Measurements from ENCODE around the gene SDHB.

SDHB gene

GRCh38 chr1:17089506-17089905 is 35.7 kb upstream of the SDHB start:
- no peak for ATAC-seq (replicated peaks; ENCODE audit: extremely low read depth, poor library complexity, severe bottlenecking)
- no peak for DNase-seq (ENCODE audit: low spot score in 2 of 2)
- H3K9me3 Mint-ChIP-seq, result no peaks in the 10 kb centered on the region
- no peak overlapping the region for H3K4me3 Mint-ChIP-seq
- no peak overlapping the region for H3K27ac Mint-ChIP-seq (ENCODE audit: low read depth)
- no peaks in the 10 kb centered on the region for H3K4me1 Mint-ChIP-seq
- peaks cover 31% of the 10 kb centered on the region for H3K27me3 Mint-ChIP-seq
- no peaks in the 10 kb centered on the region for H3K36me3 Mint-ChIP-seq (ENCODE audit: insufficient read depth)

- DNase-seq (ENCODE audit: low spot score in 2 of 2) (no peak), ATAC-seq (replicated peaks; ENCODE audit: extremely low read depth, poor library complexity, severe bottlenecking) (no peak)
- Mint-ChIP-seq H3K27me3 (peaks cover 40% of the 10 kb centered on the region), H3K4me1 (no peaks in the 10 kb centered on the region), H3K27ac (ENCODE audit: low read depth) (no peak overlapping the region), H3K36me3 (ENCODE audit: insufficient read depth) (no peaks in the 10 kb centered on the region), H3K4me3 (no peak overlapping the region), H3K9me3 (no peaks in the 10 kb centered on the region)
Measured at GRCh38 chr1:17086751-17087150, 32.9 kb upstream of the SDHB start.

- ATAC-seq (replicated peaks; ENCODE audit: extremely low read depth, poor library complexity, severe bottlenecking) (no peak), DNase-seq (ENCODE audit: low spot score in 2 of 2) (no peak)
- Mint-ChIP-seq H3K27me3 (peaks cover 32% of the 10 kb centered on the region), H3K4me1 (no peaks in the 10 kb centered on the region), H3K36me3 (ENCODE audit: insufficient read depth) (no peaks in the 10 kb centered on the region), H3K9me3 (no peaks in the 10 kb centered on the region), H3K27ac (ENCODE audit: low read depth) (no peak overlapping the region), H3K4me3 (no peak overlapping the region)
Measured at GRCh38 chr1:17084787-17085186, 31.0 kb upstream of the SDHB start.

- ATAC-seq (replicated peaks; ENCODE audit: extremely low read depth, poor library complexity, severe bottlenecking), result no peak
- Mint-ChIP-seq H3K27ac (ENCODE audit: low read depth) (no peak overlapping the region), H3K27me3 (peaks cover 29% of the 10 kb centered on the region), H3K4me1 (no peaks in the 10 kb centered on the region), H3K36me3 (ENCODE audit: insufficient read depth) (no peaks in the 10 kb centered on the region), H3K9me3 (no peaks in the 10 kb centered on the region), H3K4me3 (no peak overlapping the region)
- no peak for DNase-seq (ENCODE audit: low spot score in 2 of 2)
Measured at GRCh38 chr1:17082761-17083160, 28.9 kb upstream of the SDHB start.

GRCh38 chr1:17081439-17081838 is 27.6 kb upstream of the SDHB start:
- ATAC-seq (replicated peaks; ENCODE audit: extremely low read depth, poor library complexity, severe bottlenecking) (no peak), DNase-seq (ENCODE audit: low spot score in 2 of 2) (no peak)
- Mint-ChIP-seq H3K4me3 (no peak overlapping the region), H3K27me3 (peaks cover 29% of the 10 kb centered on the region), H3K4me1 (no peaks in the 10 kb centered on the region), H3K36me3 (ENCODE audit: insufficient read depth) (no peaks in the 10 kb centered on the region), H3K27ac (ENCODE audit: low read depth) (no peak overlapping the region), H3K9me3 (no peaks in the 10 kb centered on the region)

- no peaks in the 10 kb centered on the region for H3K4me1 Mint-ChIP-seq
- H3K27ac Mint-ChIP-seq (ENCODE audit: low read depth), result no peak overlapping the region
- H3K9me3 Mint-ChIP-seq, result no peaks in the 10 kb centered on the region
- no peak for DNase-seq (ENCODE audit: low spot score in 2 of 2)
- H3K4me3 Mint-ChIP-seq, result no peak overlapping the region
- no peaks in the 10 kb centered on the region for H3K36me3 Mint-ChIP-seq (ENCODE audit: insufficient read depth)
- ATAC-seq (replicated peaks; ENCODE audit: extremely low read depth, poor library complexity, severe bottlenecking), result no peak
- H3K27me3 Mint-ChIP-seq, result peaks cover 23% of the 10 kb centered on the region
Measured at GRCh38 chr1:17080880-17081279, 27.0 kb upstream of the SDHB start.

- Mint-ChIP-seq H3K9me3 (no peaks in the 10 kb centered on the region), H3K4me1 (no peaks in the 10 kb centered on the region), H3K4me3 (no peak overlapping the region), H3K27me3 (peaks cover 16% of the 10 kb centered on the region), H3K27ac (ENCODE audit: low read depth) (no peak overlapping the region), H3K36me3 (ENCODE audit: insufficient read depth) (no peaks in the 10 kb centered on the region)
- no peak for DNase-seq (ENCODE audit: low spot score in 2 of 2)
- ATAC-seq (replicated peaks; ENCODE audit: extremely low read depth, poor library complexity, severe bottlenecking), result no peak
Measured at GRCh38 chr1:17080085-17080759, 26.4 kb upstream of the SDHB start.

- H3K4me3 Mint-ChIP-seq, result no peak overlapping the region
- no peak for DNase-seq (ENCODE audit: low spot score in 2 of 2)
- H3K9me3 Mint-ChIP-seq, result no peaks in the 10 kb centered on the region
- H3K36me3 Mint-ChIP-seq (ENCODE audit: insufficient read depth), result no peaks in the 10 kb centered on the region
- H3K27me3 Mint-ChIP-seq, result peaks cover 7% of the 10 kb centered on the region
- H3K27ac Mint-ChIP-seq (ENCODE audit: low read depth), result no peak overlapping the region
- ATAC-seq (replicated peaks; ENCODE audit: extremely low read depth, poor library complexity, severe bottlenecking), result no peak
- no peaks in the 10 kb centered on the region for H3K4me1 Mint-ChIP-seq
Measured at GRCh38 chr1:17078991-17079868, 25.4 kb upstream of the SDHB start.

GRCh38 chr1:17075470-17076255 is 21.8 kb upstream of the SDHB start:
- ATAC-seq (replicated peaks; ENCODE audit: extremely low read depth, poor library complexity, severe bottlenecking), result no peak
- H3K9me3 Mint-ChIP-seq, result no peaks in the 10 kb centered on the region
- H3K36me3 Mint-ChIP-seq (ENCODE audit: insufficient read depth), result no peaks in the 10 kb centered on the region
- H3K4me3 Mint-ChIP-seq, result no peak overlapping the region
- H3K27ac Mint-ChIP-seq (ENCODE audit: low read depth), result no peak overlapping the region
- no peaks in the 10 kb centered on the region for H3K4me1 Mint-ChIP-seq
- DNase-seq (ENCODE audit: low spot score in 2 of 2), result no peak
- no peaks in the 10 kb centered on the region for H3K27me3 Mint-ChIP-seq

- no peaks in the 10 kb centered on the region for H3K27me3 Mint-ChIP-seq
- H3K36me3 Mint-ChIP-seq (ENCODE audit: insufficient read depth), result no peaks in the 10 kb centered on the region
- H3K4me1 Mint-ChIP-seq, result no peaks in the 10 kb centered on the region
- no peaks in the 10 kb centered on the region for H3K9me3 Mint-ChIP-seq
- no peak for ATAC-seq (replicated peaks; ENCODE audit: extremely low read depth, poor library complexity, severe bottlenecking)
- no peak overlapping the region for H3K4me3 Mint-ChIP-seq
- no peak overlapping the region for H3K27ac Mint-ChIP-seq (ENCODE audit: low read depth)
- no peak for DNase-seq (ENCODE audit: low spot score in 2 of 2)
Measured at GRCh38 chr1:17071794-17072193, 18.0 kb upstream of the SDHB start.

- Mint-ChIP-seq H3K36me3 (ENCODE audit: insufficient read depth) (no peaks in the 10 kb centered on the region), H3K4me1 (no peaks in the 10 kb centered on the region), H3K27ac (ENCODE audit: low read depth) (no peak overlapping the region), H3K4me3 (no peak overlapping the region), H3K9me3 (no peaks in the 10 kb centered on the region), H3K27me3 (no peaks in the 10 kb centered on the region)
- DNase-seq (ENCODE audit: low spot score in 2 of 2), result no peak
- ATAC-seq (replicated peaks; ENCODE audit: extremely low read depth, poor library complexity, severe bottlenecking), result no peak
Measured at GRCh38 chr1:17070163-17070525, 16.3 kb upstream of the SDHB start.

GRCh38 chr1:17069452-17070162 is 15.8 kb upstream of the SDHB start:
- no peak overlapping the region for H3K4me3 Mint-ChIP-seq
- H3K27me3 Mint-ChIP-seq, result no peaks in the 10 kb centered on the region
- H3K27ac Mint-ChIP-seq (ENCODE audit: low read depth), result no peak overlapping the region
- DNase-seq (ENCODE audit: low spot score in 2 of 2), result no peak
- H3K36me3 Mint-ChIP-seq (ENCODE audit: insufficient read depth), result no peaks in the 10 kb centered on the region
- ATAC-seq (replicated peaks; ENCODE audit: extremely low read depth, poor library complexity, severe bottlenecking), result no peak
- no peaks in the 10 kb centered on the region for H3K4me1 Mint-ChIP-seq
- H3K9me3 Mint-ChIP-seq, result no peaks in the 10 kb centered on the region

Measured in central memory CD8-positive, alpha-beta T cell (primary cell).